CD4-positive, alpha-beta T cell (primary cell): Measurements from ENCODE around the gene ANKRD37. TPM values are rescaled to one million over a fixed set of nuclear protein-coding genes. Genes with fewer than 3 reads are reported as not detected.
"Not testable (repeated sequence)": the region's sequence is repeated elsewhere in the genome, so short reads cannot be mapped to it uniquely, and the experiment has no call there.

Experiments used
- ATAC-seq: fragments of 200-7000 bp; cut with Tn5 transposase; one replicate; pipeline ENCODE4 v1.10.0; 2022; ENCODE audit warnings: mild to moderate bottlenecking; ENCODE audit not compliant: poor library complexity
- CTCF ChIA-PET: fragments of 350-600 bp; sonication (Branson Sonifier 250); formaldehyde crosslinking; loops from one replicate; lab custom pipeline; 2021; ENCODE audit warnings: antibody characterized with exemption, inconsistent platforms; lab: Charles Lee
- POLR2A ChIA-PET: fragments of 350-600 bp; sonication (Branson Sonifier 250); formaldehyde crosslinking; loops from one replicate; lab custom pipeline; 2021; ENCODE audit warnings: antibody characterized with exemption, inconsistent platforms; lab: Charles Lee
- DNase-seq, 14 experiments: peaks; one replicate each; pipeline ENCODE4 v3.0.0-alpha.2; 2013 to 2020; ENCODE audit warnings: mixed read lengths in 2 of 14
- H3K27ac ChIP-seq, 2 donors: one replicate each; pipeline versions ENCODE4 v1.5.1 to v1.7.0; 2013; ENCODE audit warnings: low read length in 2 of 2, low read depth in 1 of 2, mild to moderate bottlenecking in 1 of 2
- H3K27me3 ChIP-seq, 2 experiments: 1 replicate in 1 of 2; 2 replicates in 1 of 2; pipeline versions ENCODE4 v1.6.1 to v1.7.0; 2013; ENCODE audit warnings: low read length in 2 of 2, control low read depth in 1 of 2, mild to moderate bottlenecking in 1 of 2, moderate library complexity in 1 of 2; ENCODE audit not compliant: insufficient read depth in 2 of 2, control insufficient read depth in 1 of 2
- H3K36me3 ChIP-seq: one replicate; pipeline ENCODE4 v1.6.1; 2013; ENCODE audit warnings: low read length, control low read depth; ENCODE audit not compliant: insufficient read depth
- H3K4me1 ChIP-seq: one replicate; pipeline ENCODE4 v1.6.1; 2013; ENCODE audit warnings: low read length, control low read depth; ENCODE audit not compliant: insufficient read depth
- H3K4me3 ChIP-seq: one replicate; pipeline ENCODE4 v1.5.1; 2013; ENCODE audit warnings: mild to moderate bottlenecking, low read length, moderate library complexity
- H3K9me3 ChIP-seq, 2 experiments: 1 replicate in 1 of 2; 2 replicates in 1 of 2; pipeline versions ENCODE4 v1.6.1 to v1.7.0; 2013; ENCODE audit warnings: low read length in 2 of 2, mild to moderate bottlenecking in 2 of 2, control low read depth in 1 of 2, moderate library complexity in 1 of 2; ENCODE audit not compliant: control insufficient read depth in 1 of 2, insufficient read depth in 1 of 2
- H3K27ac Mint-ChIP-seq: one replicate; pipeline ENCODE4 v1.8.0; 2020; ENCODE audit warnings: mixed read lengths
- H3K27me3 Mint-ChIP-seq: one replicate; pipeline ENCODE4 v1.8.0; 2021; ENCODE audit warnings: mixed read lengths
- H3K36me3 Mint-ChIP-seq: one replicate; pipeline ENCODE4 v1.8.0; 2021; ENCODE audit warnings: low read depth, mixed read lengths
- H3K4me1 Mint-ChIP-seq: one replicate; pipeline ENCODE4 v1.8.0; 2021; ENCODE audit warnings: low read depth, mixed read lengths
- H3K4me3 Mint-ChIP-seq: one replicate; pipeline ENCODE4 v1.8.0; 2020; ENCODE audit warnings: mild to moderate bottlenecking, mixed read lengths
- H3K9me3 Mint-ChIP-seq: one replicate; pipeline ENCODE4 v1.8.0; 2020; ENCODE audit warnings: mixed read lengths
- CTCF ChIP-seq: fragments of 200-600 bp; IDR thresholded peaks from one replicate; pipeline ENCODE4 v1.8.0; 2022; ENCODE audit warnings: antibody characterized with exemption, mild to moderate bottlenecking
- intact Hi-C, 2 experiments: fragments of 100-400 bp; cut with DNase I in 1 of 2; cut with micrococcal nuclease in 1 of 2; formaldehyde crosslinking; loops; one replicate each; pipeline versions ENCODE4 v1.15.1 to v1.9.0; 2023 to 2025; cut with DNase I, micrococcal nuclease
- total RNA-seq, 174 experiments: library from RNA in 2 of 174; stranded (reverse) in 2 of 174; gene quantifications; one replicate each; pipeline ENCODE4 v1.2.3 and lab custom pipeline; 2021 to 2026

Gene ANKRD37
- total RNA-seq, 2 experiments from 2014 or later = 10.3 to 11.6 TPM

DNA sequence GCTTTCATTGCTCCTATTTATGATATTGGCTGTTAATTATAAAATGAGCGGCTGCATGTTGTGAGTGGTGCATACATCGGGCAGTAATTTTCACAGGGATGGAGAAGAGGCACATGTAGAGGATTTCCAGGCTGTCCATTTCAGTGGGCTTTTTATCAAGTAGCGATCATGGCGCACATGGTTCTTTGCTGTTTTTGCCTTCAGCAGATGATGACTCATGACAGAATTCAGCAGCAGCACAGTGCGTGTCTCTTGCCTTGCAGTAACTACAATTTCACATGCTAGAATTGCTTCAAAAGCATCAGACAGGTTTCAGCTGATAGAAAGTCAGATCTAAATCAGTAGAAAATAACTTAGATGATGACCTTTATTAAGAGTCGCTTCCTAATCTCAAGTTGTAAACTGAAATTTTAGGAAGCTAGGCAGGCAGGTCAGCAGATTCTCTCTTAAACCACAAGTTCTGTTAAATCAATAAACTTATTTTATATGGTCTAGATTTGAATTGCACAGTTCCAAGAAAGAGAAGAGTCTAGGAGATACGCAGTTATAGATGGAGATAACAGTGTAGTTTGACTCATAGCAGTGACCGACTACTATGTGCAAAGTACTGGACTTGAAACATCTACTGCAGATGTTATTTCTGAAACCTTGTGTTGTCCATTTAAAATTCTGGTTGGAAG is 36.7 kb upstream of the ANKRD37 start:
- H3K27ac ChIP-seq = no peak overlapping the region
- ChIA-PET POLR2A (no interaction called here), CTCF (no interaction called here)
- H3K27ac Mint-ChIP-seq = no peak overlapping the region
- H3K4me1 ChIP-seq = no peaks in the 10 kb centered on the region
- no peaks in the 10 kb centered on the region for H3K27me3 ChIP-seq
- no peaks in the 10 kb centered on the region for H3K27me3 Mint-ChIP-seq
- intact Hi-C loops = no loop called here
- ATAC-seq (no peak), DNase-seq (no peak)
- H3K4me3 ChIP-seq = no peak overlapping the region
- H3K36me3 ChIP-seq = no peaks in the 10 kb centered on the region
- no peaks in the 10 kb centered on the region for H3K9me3 ChIP-seq
- no peak overlapping the region for H3K4me3 Mint-ChIP-seq
- H3K9me3 Mint-ChIP-seq = no peaks in the 10 kb centered on the region
- peaks cover 20% of the 10 kb centered on the region for H3K36me3 Mint-ChIP-seq
- H3K4me1 Mint-ChIP-seq = no peaks in the 10 kb centered on the region
- TF ChIP-seq CTCF = no peak

DNA sequence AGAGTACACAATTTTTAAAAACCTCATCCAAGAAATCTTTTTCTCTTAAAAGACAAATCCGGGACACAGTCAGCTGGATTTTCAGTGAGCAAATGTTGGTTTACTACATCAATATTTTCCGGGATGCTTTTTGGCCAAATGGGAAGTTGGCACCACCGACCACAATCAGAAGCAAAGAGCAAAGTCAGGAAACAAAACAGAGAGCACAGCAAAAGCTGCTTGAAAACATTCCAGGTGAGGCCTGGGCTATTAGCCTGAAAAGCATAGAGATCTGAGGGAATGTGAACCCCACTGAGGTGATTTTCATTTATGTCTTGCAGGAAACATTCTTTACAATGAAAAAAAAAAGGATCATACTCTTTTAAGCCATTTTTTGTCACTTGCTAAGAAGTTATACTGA is 34.8 kb upstream of the ANKRD37 start:
- Histone ChIP-seq H3K4me1 (no peaks in the 10 kb centered on the region), H3K27ac (no peak overlapping the region), H3K27me3 (no peaks in the 10 kb centered on the region), H3K9me3 (no peaks in the 10 kb centered on the region), H3K36me3 (no peaks in the 10 kb centered on the region), H3K4me3 (no peak overlapping the region)
- intact Hi-C loops = no loop called here
- ChIA-PET CTCF (no interaction called here), POLR2A (no interaction called here)
- Mint-ChIP-seq H3K36me3 (peaks cover 19% of the 10 kb centered on the region), H3K27ac (no peak overlapping the region), H3K9me3 (no peaks in the 10 kb centered on the region), H3K4me3 (no peak overlapping the region), H3K4me1 (no peaks in the 10 kb centered on the region), H3K27me3 (no peaks in the 10 kb centered on the region)
- no peak for ATAC-seq
- no peak for TF ChIP-seq CTCF
- no peak for DNase-seq

DNA sequence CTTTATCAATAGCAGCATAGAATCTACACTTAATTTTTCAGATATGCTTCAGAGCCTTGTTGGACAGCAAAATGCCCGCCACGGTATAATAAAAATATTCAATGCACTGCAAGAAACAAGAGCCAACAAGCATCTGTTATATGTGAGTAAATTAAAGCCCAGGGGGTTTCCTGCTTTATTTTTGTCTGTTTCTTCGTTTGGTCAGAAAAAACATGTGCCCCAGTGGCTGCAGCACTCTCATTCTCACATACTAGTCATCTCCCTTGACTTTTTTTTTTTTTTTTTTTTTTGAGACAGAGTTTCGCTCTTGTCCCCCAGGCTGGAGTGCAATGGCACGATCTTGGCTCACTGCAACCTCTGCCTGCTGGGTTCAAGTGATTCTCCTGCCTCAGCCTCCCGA is 34.1 kb upstream of the ANKRD37 start:
- H3K27me3 Mint-ChIP-seq, H3K27me3 ChIP-seq, H3K27ac Mint-ChIP-seq, CTCF ChIA-PET, H3K4me3 ChIP-seq, ATAC-seq, intact Hi-C loops, H3K9me3 Mint-ChIP-seq, H3K4me1 ChIP-seq, DNase-seq, H3K4me3 Mint-ChIP-seq, H3K9me3 ChIP-seq, H3K36me3 ChIP-seq, H3K27ac ChIP-seq, H3K4me1 Mint-ChIP-seq, POLR2A ChIA-PET: not testable (repeated sequence)
- peaks cover 12% of the 10 kb centered on the region for H3K36me3 Mint-ChIP-seq

DNA sequence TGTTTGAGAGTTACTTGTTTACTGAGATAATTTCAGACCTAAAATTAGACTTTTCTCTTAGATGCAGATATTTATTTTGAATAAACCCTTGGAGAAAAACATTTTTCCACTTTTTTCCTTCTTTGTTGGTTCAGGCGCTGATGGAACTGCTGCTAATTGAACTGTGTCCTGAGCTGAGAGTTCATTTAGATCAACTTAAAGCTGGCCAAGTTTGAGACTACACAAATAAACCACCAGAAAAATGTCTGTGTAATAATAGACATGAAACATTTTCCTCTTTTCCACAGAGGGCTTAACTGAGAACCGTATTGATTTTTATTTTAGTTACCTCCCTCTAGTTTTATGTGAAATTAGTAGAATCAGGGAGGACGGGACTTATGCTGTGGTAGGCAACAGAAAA is 33.4 kb upstream of the ANKRD37 start:
- CTCF ChIA-PET = no interaction called here
- Mint-ChIP-seq H3K36me3 (peaks cover 7% of the 10 kb centered on the region), H3K27me3 (no peaks in the 10 kb centered on the region), H3K9me3 (no peaks in the 10 kb centered on the region), H3K4me3 (no peak overlapping the region), H3K27ac (no peak overlapping the region), H3K4me1 (no peaks in the 10 kb centered on the region)
- Histone ChIP-seq H3K27ac (no peak overlapping the region), H3K27me3 (no peaks in the 10 kb centered on the region), H3K36me3 (no peaks in the 10 kb centered on the region), H3K4me1 (no peaks in the 10 kb centered on the region), H3K4me3 (no peak overlapping the region), H3K9me3 (no peaks in the 10 kb centered on the region)
- no peak for DNase-seq
- intact Hi-C loops = no loop called here
- ATAC-seq = no peak
- POLR2A ChIA-PET = no interaction called here
- TF ChIP-seq CTCF = no peak
